ENCODE results near the gene HNF4A.

The HNF4A gene

GRCh38 chr20:44448753-44449546, 93.5 kb downstream of the HNF4A start:
- TF ChIP-seq MAX (IDR thresholded peaks at IDR 0.05; ENCODE audit: low read depth, low read length) (no peak), CTCF (IDR thresholded peaks at IDR 0.05; ENCODE audit: low read depth, low read length) (peak; percentile 77)
- H3K4me3 ChIP-seq (ENCODE audit: low read depth, low read length) = no peak overlapping the region
- peak; percentile 65 for DNase-seq (ENCODE audit: low read depth)

- no peak for DNase-seq (ENCODE audit: low read depth)
- TF ChIP-seq MYC (IDR thresholded peaks at IDR 0.05; ENCODE audit: low read depth, low read length) = no peak
- TF ChIP-seq MAX (IDR thresholded peaks at IDR 0.05; ENCODE audit: low read depth, low read length) = no peak
- TF ChIP-seq CTCF (IDR thresholded peaks at IDR 0.05; ENCODE audit: low read depth, low read length) = no peak
- no peak for TF ChIP-seq POLR2A (IDR thresholded peaks at IDR 0.05; ENCODE audit: extremely low read depth, insufficient read length)
- no peak overlapping the region for H3K4me3 ChIP-seq (ENCODE audit: low read depth, low read length)
Measured at GRCh38 chr20:44449864-44450263, 94.4 kb downstream of the HNF4A start.

- H3K4me3 ChIP-seq (ENCODE audit: low read depth, low read length) = no peak overlapping the region
- TF ChIP-seq POLR2A (IDR thresholded peaks at IDR 0.05; ENCODE audit: extremely low read depth, insufficient read length) (no peak), MAX (IDR thresholded peaks at IDR 0.05; ENCODE audit: low read depth, low read length) (no peak), MYC (IDR thresholded peaks at IDR 0.05; ENCODE audit: low read depth, low read length) (no peak), CTCF (IDR thresholded peaks at IDR 0.05; ENCODE audit: low read depth, low read length) (no peak)
- DNase-seq (ENCODE audit: low read depth) = no peak
Measured at GRCh38 chr20:44450281-44450889, 94.9 kb downstream of the HNF4A start.

GRCh38 chr20:44450903-44451450, 95.5 kb downstream of the HNF4A start:
- no peak overlapping the region for H3K4me3 ChIP-seq (ENCODE audit: low read depth, low read length)
- DNase-seq (ENCODE audit: low read depth) = no peak
- TF ChIP-seq MAX (IDR thresholded peaks at IDR 0.05; ENCODE audit: low read depth, low read length) = no peak
- no peak for TF ChIP-seq MYC (IDR thresholded peaks at IDR 0.05; ENCODE audit: low read depth, low read length)
- TF ChIP-seq CTCF (IDR thresholded peaks at IDR 0.05; ENCODE audit: low read depth, low read length) = no peak

- DNase-seq (ENCODE audit: low read depth) = no peak
- TF ChIP-seq MYC (IDR thresholded peaks at IDR 0.05; ENCODE audit: low read depth, low read length) (no peak), CTCF (IDR thresholded peaks at IDR 0.05; ENCODE audit: low read depth, low read length) (no peak), MAX (IDR thresholded peaks at IDR 0.05; ENCODE audit: low read depth, low read length) (no peak), POLR2A (IDR thresholded peaks at IDR 0.05; ENCODE audit: extremely low read depth, insufficient read length) (no peak)
- H3K4me3 ChIP-seq (ENCODE audit: low read depth, low read length) = no peak overlapping the region
Measured at GRCh38 chr20:44454306-44454963, 98.9 kb downstream of the HNF4A start.

Data from NB4 (cell line).